ENCODE data around the gene DPEP1. TPM values are rescaled to one million over a fixed set of nuclear protein-coding genes. Genes with fewer than 3 reads are reported as not detected.

DPEP1 gene
- total and polyA plus RNA-seq, 2 experiments from 2014 or later, result 1.7 to 2.3 TPM

- TF ChIP-seq STAT1 (IDR thresholded peaks at IDR 0.05; ENCODE audit: unreplicated experiment) (no peak), JUNB (IDR thresholded peaks at IDR 0.05; ENCODE audit: unreplicated experiment) (no peak), EZH2 (IDR thresholded peaks at IDR 0.05; ENCODE audit: low read depth, unreplicated experiment) (no peak), ZNF331 (CRISPR knock-in tag; IDR thresholded peaks at IDR 0.05; ENCODE audit: low read depth) (no peak), ZNF462 (CRISPR knock-in tag; IDR thresholded peaks at IDR 0.05) (no peak), NANOG (IDR thresholded peaks at IDR 0.05; ENCODE audit: borderline replicate concordance) (no peak), ZNF114 (CRISPR knock-in tag; IDR thresholded peaks at IDR 0.05) (no peak), EZH2phosphoT487 (IDR thresholded peaks at IDR 0.05; ENCODE audit: unreplicated experiment) (no peak), POLR2AphosphoS5 (IDR thresholded peaks at IDR 0.05; ENCODE audit: low read depth) (no peak), CREB1 (CRISPR knock-in tag; IDR thresholded peaks at IDR 0.05; ENCODE audit: low read depth) (no peak)
- TF ChIP-seq, protein P1, sequence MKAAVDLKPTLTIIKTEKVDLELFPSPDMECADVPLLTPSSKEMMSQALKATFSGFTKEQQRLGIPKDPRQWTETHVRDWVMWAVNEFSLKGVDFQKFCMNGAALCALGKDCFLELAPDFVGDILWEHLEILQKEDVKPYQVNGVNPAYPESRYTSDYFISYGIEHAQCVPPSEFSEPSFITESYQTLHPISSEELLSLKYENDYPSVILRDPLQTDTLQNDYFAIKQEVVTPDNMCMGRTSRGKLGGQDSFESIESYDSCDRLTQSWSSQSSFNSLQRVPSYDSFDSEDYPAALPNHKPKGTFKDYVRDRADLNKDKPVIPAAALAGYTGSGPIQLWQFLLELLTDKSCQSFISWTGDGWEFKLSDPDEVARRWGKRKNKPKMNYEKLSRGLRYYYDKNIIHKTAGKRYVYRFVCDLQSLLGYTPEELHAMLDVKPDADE (IDR thresholded peaks at IDR 0.05), result no peak
- TF ChIP-seq, protein P2, sequence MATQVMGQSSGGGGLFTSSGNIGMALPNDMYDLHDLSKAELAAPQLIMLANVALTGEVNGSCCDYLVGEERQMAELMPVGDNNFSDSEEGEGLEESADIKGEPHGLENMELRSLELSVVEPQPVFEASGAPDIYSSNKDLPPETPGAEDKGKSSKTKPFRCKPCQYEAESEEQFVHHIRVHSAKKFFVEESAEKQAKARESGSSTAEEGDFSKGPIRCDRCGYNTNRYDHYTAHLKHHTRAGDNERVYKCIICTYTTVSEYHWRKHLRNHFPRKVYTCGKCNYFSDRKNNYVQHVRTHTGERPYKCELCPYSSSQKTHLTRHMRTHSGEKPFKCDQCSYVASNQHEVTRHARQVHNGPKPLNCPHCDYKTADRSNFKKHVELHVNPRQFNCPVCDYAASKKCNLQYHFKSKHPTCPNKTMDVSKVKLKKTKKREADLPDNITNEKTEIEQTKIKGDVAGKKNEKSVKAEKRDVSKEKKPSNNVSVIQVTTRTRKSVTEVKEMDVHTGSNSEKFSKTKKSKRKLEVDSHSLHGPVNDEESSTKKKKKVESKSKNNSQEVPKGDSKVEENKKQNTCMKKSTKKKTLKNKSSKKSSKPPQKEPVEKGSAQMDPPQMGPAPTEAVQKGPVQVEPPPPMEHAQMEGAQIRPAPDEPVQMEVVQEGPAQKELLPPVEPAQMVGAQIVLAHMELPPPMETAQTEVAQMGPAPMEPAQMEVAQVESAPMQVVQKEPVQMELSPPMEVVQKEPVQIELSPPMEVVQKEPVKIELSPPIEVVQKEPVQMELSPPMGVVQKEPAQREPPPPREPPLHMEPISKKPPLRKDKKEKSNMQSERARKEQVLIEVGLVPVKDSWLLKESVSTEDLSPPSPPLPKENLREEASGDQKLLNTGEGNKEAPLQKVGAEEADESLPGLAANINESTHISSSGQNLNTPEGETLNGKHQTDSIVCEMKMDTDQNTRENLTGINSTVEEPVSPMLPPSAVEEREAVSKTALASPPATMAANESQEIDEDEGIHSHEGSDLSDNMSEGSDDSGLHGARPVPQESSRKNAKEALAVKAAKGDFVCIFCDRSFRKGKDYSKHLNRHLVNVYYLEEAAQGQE (IDR thresholded peaks at IDR 0.05; ENCODE audit: unreplicated experiment), result no peak
- TF ChIP-seq, protein P3, sequence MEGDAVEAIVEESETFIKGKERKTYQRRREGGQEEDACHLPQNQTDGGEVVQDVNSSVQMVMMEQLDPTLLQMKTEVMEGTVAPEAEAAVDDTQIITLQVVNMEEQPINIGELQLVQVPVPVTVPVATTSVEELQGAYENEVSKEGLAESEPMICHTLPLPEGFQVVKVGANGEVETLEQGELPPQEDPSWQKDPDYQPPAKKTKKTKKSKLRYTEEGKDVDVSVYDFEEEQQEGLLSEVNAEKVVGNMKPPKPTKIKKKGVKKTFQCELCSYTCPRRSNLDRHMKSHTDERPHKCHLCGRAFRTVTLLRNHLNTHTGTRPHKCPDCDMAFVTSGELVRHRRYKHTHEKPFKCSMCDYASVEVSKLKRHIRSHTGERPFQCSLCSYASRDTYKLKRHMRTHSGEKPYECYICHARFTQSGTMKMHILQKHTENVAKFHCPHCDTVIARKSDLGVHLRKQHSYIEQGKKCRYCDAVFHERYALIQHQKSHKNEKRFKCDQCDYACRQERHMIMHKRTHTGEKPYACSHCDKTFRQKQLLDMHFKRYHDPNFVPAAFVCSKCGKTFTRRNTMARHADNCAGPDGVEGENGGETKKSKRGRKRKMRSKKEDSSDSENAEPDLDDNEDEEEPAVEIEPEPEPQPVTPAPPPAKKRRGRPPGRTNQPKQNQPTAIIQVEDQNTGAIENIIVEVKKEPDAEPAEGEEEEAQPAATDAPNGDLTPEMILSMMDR (conservative IDR thresholded peaks at IDR 0.05; ENCODE audit: low read depth in 2 of 2), result no peak
Measured at GRCh38 chr16:89601906-89602272, 11.6 kb upstream of the DPEP1 start.

More at GRCh38 chr16:89601906-89602272, 11.6 kb upstream of the DPEP1 start:
- H3K9me3 Mint-ChIP-seq, result no peaks in the 10 kb centered on the region
- ATAC-seq (no peak), DNase-seq (ENCODE audit: low spot score) (no peak)
- Histone ChIP-seq H3K27ac (ENCODE audit: low read depth) (no peak overlapping the region), H3K4me3 (no peak overlapping the region), H3K79me2 (replicated peaks; ENCODE audit: insufficient read depth) (no peaks in the 10 kb centered on the region), H4K20me1 (replicated peaks; ENCODE audit: insufficient read depth) (no peaks in the 10 kb centered on the region), H2AFZ (no peak overlapping the region; the same call in 1 of the 2 replicates), H3K9me2 (ENCODE audit: insufficient read depth) (no peaks in the 10 kb centered on the region), H3K4me1 (ENCODE audit: insufficient read depth) (peaks cover 11% of the 10 kb centered on the region), H3K27me3 (ENCODE audit: insufficient read depth) (no peaks in the 10 kb centered on the region), H3K4me2 (peak overlapping the region; percentile 69; the same call in 1 of the 2 replicates), H3F3A (replicated peaks; ENCODE audit: low read depth) (no peaks in the 10 kb centered on the region), H3K36me3 (ENCODE audit: insufficient read depth) (no peaks in the 10 kb centered on the region)
- peaks cover 11% of the 10 kb centered on the region for H3K4me1 Mint-ChIP-seq
- no peak overlapping the region for H3K4me3 Mint-ChIP-seq
- no peak overlapping the region for H3K27ac Mint-ChIP-seq
- H3K27me3 Mint-ChIP-seq (ENCODE audit: insufficient read depth, low read depth, poor library complexity), result peaks cover 12% of the 10 kb centered on the region
- H3K36me3 Mint-ChIP-seq (ENCODE audit: low read depth), result no peaks in the 10 kb centered on the region

All from GM23338 (cell line).